PFSK-1 (cell line): ENCODE results near the gene MYO1D.

Source experiments
- FOXP2 ChIP-seq: optimal IDR thresholded peaks from 2 replicates; pipeline ENCODE3; 2011; ENCODE audit warnings: borderline replicate concordance, control low read depth, inconsistent platforms; ENCODE audit not compliant: insufficient read depth; ENCODE audit errors: extremely low read length, extremely low read depth
- POLR2AphosphoS5 ChIP-seq: IDR thresholded peaks from 2 replicates; pipeline ENCODE4 v1.6.1; 2012; ENCODE audit warnings: low read depth, mild to moderate bottlenecking, control low read depth, low read length, moderate library complexity
- SIN3A ChIP-seq: IDR thresholded peaks from 2 replicates; pipeline ENCODE4 v1.6.1; 2012; ENCODE audit warnings: mild to moderate bottlenecking, low read length, moderate library complexity, borderline replicate concordance; ENCODE audit not compliant: insufficient read depth
- TAF1 ChIP-seq: IDR thresholded peaks from 2 replicates; pipeline ENCODE4 v1.6.1; 2012; ENCODE audit warnings: low read length, control low read depth, borderline replicate concordance; ENCODE audit not compliant: insufficient read depth
- TF ChIP-seq, protein P1 (sequence below), 2 experiments: IDR thresholded peaks; 2 replicates each; pipeline versions ENCODE4 v1.6.1 to v1.8.0; 2011 to 2012; ENCODE audit warnings: low read depth in 2 of 2, low read length in 2 of 2, control low read depth in 1 of 2, inconsistent platforms in 1 of 2, mild to moderate bottlenecking in 1 of 2, moderate library complexity in 1 of 2; ENCODE audit not compliant: insufficient read depth in 1 of 2

DNA sequence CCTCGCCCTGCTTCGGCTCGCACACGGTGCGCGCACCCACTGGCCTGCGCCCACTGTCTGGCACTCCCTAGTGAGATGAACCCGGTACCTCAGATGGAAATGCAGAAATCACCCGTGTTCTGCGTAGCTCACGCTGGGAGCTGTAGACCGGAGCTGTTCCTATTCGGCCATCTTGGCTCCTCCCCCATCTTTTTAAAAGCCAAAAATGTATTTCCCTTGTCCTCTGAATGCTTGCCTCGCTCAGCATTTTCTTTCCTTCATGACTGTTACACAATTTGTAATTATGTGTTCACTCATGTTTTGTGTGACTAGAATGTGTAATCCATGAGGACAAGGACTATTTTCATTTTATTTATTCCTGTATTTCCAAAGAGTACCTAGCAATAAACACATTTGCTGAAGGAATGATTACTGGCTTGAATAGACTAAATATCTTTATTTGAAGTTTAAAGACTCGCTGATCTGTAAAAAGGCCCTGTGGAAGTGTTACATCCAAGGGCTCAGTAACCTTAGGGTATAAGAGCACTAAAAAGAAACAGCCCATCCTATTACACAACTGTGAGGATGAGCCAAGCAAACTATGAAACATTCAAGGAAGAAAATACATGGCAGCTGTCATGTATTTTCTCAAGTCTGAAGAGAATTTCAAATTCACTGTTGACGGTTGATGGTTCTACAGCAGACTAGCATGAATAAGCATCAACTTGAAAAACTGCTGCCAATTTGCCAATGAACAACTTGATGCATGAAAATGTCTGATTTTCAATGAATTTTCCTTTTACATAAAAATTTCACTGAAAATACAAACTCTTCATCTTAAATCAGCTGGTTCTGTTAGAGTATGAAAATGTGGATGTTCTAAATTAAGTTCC is 192.6 kb downstream of the MYO1D start:
- TF ChIP-seq SIN3A = no peak
- TF ChIP-seq FOXP2 = no peak
- TF ChIP-seq POLR2AphosphoS5 = no peak
- TF ChIP-seq, protein P1, sequence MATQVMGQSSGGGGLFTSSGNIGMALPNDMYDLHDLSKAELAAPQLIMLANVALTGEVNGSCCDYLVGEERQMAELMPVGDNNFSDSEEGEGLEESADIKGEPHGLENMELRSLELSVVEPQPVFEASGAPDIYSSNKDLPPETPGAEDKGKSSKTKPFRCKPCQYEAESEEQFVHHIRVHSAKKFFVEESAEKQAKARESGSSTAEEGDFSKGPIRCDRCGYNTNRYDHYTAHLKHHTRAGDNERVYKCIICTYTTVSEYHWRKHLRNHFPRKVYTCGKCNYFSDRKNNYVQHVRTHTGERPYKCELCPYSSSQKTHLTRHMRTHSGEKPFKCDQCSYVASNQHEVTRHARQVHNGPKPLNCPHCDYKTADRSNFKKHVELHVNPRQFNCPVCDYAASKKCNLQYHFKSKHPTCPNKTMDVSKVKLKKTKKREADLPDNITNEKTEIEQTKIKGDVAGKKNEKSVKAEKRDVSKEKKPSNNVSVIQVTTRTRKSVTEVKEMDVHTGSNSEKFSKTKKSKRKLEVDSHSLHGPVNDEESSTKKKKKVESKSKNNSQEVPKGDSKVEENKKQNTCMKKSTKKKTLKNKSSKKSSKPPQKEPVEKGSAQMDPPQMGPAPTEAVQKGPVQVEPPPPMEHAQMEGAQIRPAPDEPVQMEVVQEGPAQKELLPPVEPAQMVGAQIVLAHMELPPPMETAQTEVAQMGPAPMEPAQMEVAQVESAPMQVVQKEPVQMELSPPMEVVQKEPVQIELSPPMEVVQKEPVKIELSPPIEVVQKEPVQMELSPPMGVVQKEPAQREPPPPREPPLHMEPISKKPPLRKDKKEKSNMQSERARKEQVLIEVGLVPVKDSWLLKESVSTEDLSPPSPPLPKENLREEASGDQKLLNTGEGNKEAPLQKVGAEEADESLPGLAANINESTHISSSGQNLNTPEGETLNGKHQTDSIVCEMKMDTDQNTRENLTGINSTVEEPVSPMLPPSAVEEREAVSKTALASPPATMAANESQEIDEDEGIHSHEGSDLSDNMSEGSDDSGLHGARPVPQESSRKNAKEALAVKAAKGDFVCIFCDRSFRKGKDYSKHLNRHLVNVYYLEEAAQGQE (IDR thresholded peaks at IDR 0.05; ENCODE audit: insufficient read depth in 1 of 2, low read depth in 2 of 2, low read length in 2 of 2) = no peak
- TF ChIP-seq TAF1 = no peak
